Kidney (tissue), 14 donors: ENCODE measurements around the gene LSM14A. TPM values are rescaled to one million over a fixed set of nuclear protein-coding genes. Genes with fewer than 3 reads are reported as not detected.

Experiments
- DNase-seq, 5 donors: peaks; one replicate each; pipeline ENCODE4 v3.0.0-alpha.2; 2013 to 2020
- FAIRE-seq: peaks from 2 replicates; lab custom pipeline; 2012; peaks lifted over from hg19 to GRCh38; lab: Jason Lieb, UNC
- H3K27ac ChIP-seq, 2 donors: one replicate each; pipeline ENCODE4 v1.7.0; 2013; ENCODE audit warnings: low read depth in 2 of 2, low read length in 2 of 2, inconsistent platforms in 1 of 2
- H3K27me3 ChIP-seq: one replicate; pipeline ENCODE4 v1.7.1; 2013; ENCODE audit warnings: low read length, inconsistent platforms; ENCODE audit not compliant: control insufficient read depth, insufficient read depth
- H3K36me3 ChIP-seq, 3 donors: one replicate each; pipeline versions ENCODE4 v1.7.0 to v1.7.1; 2013; ENCODE audit warnings: low read length in 3 of 3, control low read depth in 1 of 3, inconsistent platforms in 1 of 3; ENCODE audit not compliant: insufficient read depth in 3 of 3, control insufficient read depth in 2 of 3
- H3K4me1 ChIP-seq, 3 donors: one replicate each; pipeline versions ENCODE4 v1.7.0 to v1.7.1; 2013; ENCODE audit warnings: low read length in 3 of 3, inconsistent platforms in 1 of 3, low read depth in 1 of 3; ENCODE audit not compliant: control insufficient read depth in 2 of 3, insufficient read depth in 2 of 3
- H3K4me3 ChIP-seq, 3 donors: one replicate each; pipeline versions ENCODE4 v1.7.0 to v1.8.1; 2013; ENCODE audit warnings: low read length in 3 of 3, control low read depth in 1 of 3, inconsistent platforms in 1 of 3
- H3K9ac ChIP-seq, 3 donors: one replicate each; pipeline versions ENCODE4 v1.7.0 to v1.7.1; 2013; ENCODE audit warnings: low read length in 3 of 3, control low read depth in 1 of 3, inconsistent platforms in 1 of 3
- H3K9me3 ChIP-seq, 3 donors: one replicate each; pipeline versions ENCODE4 v1.7.0 to v1.7.1; 2013; ENCODE audit warnings: low read length in 3 of 3, control low read depth in 1 of 3, inconsistent platforms in 1 of 3; ENCODE audit not compliant: control insufficient read depth in 2 of 3, insufficient read depth in 1 of 3
- CTCF ChIP-seq: IDR thresholded peaks from 3 replicates; pipeline ENCODE4 v1.5.1; 2012; ENCODE audit warnings: mild to moderate bottlenecking, moderate library complexity, borderline replicate concordance; ENCODE audit not compliant: insufficient read depth; ENCODE audit errors: extremely low read depth
- intact Hi-C: fragments of 100-400 bp; cut with DNase I; formaldehyde crosslinking; loops from one replicate; pipeline ENCODE4 v1.11.1; 2022
- polyA plus RNA-seq: library from polyadenylated mRNA; stranded (reverse); fragments of 350-450 nt; fragmentation: Illumina TruSeq; extraction: RNeasy Lipid Tissue Mini Kit (QIAGEN cat#74804); gene quantifications from one replicate; pipeline ENCODE4 v1.2.3, GENCODE V29; 2014; ENCODE audit warnings: low read depth, low replicate concordance; ENCODE audit not compliant: insufficient read depth
- total RNA-seq: library from RNA; stranded (reverse); fragmentation: NEBNext Ultra II Directional; extraction: Animal tissue kit (Norgen Biotek cat#: 25700); gene quantifications from one replicate; pipeline ENCODE4 v1.2.1, GENCODE V29; 2021
- donor health status: control.
- donor health status: control.
- donor health status: control.
- donor health status: control.
- donor health status: control.
- donor health status: DM: yes; HTN: yes; CAD: no.
- donor health status: Normal renal cell carcinoma (clear cell type).

Gene LSM14A
- total and polyA plus RNA-seq, 2 donors from 2014 or later = 49.3 to 114 TPM

DNA sequence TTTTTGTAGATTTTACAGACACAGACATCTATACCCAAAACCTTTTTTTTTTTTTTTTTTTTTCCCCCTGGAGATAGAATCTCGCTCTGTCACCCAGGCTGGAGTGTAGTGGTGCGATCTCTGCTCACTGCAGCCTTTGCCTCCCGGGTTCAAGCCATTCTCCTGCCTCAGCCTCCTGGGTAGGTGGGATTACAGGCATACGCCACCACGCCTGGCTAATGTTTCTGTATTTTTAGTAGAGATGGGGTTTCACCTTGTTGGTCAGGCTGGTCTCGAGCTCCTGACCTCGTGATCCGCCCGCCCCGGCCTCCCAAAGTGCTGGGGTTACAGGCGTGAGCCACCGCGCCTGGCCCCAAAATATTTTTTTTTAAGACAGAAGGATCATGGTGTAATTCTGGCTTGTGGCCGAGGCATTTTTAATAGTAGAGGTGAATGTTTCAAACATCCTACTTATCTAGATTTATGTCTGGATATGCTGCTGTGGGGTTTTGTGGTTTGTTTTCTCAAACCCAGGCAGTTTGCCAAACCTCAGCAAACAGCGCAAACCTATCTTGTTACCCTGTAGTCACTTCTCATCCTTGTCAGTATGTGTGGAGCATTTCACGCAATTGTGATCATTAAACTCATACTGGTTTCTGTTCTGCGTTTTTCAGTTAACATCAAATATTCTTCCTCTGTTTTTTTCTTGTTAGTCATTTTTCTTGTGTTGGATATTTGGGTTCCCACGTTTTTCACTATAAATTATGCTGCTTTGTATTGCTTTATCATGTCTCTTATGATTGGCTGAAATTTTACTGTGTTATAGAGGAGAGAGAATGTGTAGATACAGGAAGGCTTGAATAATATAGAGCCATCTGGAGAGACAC lies 45.9 kb downstream of the LSM14A start:
- no peaks in the 10 kb centered on the region for H3K4me1 ChIP-seq
- no peak overlapping the region for H3K9ac ChIP-seq
- H3K27ac ChIP-seq = no peak overlapping the region
- DNase-seq (peak in 2 of 5 donors; percentile 47 to 76), FAIRE-seq (no peak)
- no peak for TF ChIP-seq CTCF
- intact Hi-C loops = no loop called here
- peaks cover 12 to 25% (median 18%) of the 10 kb centered on the region in 3 donors for H3K36me3 ChIP-seq
- no peak overlapping the region for H3K4me3 ChIP-seq
- H3K9me3 ChIP-seq = no peaks in the 10 kb centered on the region
- no peaks in the 10 kb centered on the region for H3K27me3 ChIP-seq

DNA sequence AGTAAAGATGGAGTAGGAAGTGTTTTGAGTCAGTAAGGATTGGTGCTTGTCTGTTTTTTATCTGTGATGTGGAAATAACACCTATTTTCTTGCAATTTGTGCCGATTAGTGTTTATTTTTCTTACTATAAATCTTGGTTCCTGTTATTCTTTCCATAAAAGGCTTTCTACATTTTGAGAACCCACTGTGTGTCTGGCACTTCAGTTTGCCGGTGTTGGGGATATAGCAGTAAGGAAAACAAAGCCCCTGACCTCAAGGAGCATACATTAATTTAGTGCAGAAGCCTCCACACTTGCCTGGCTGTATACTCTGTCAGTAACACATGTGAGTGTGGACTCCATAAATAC lies 46.5 kb downstream of the LSM14A start:
- Histone ChIP-seq H3K4me1 (no peaks in the 10 kb centered on the region), H3K9me3 (no peaks in the 10 kb centered on the region), H3K36me3 (peaks cover 15 to 30% (median 24%) of the 10 kb centered on the region in 3 donors), H3K4me3 (no peak overlapping the region), H3K27me3 (no peaks in the 10 kb centered on the region), H3K27ac (no peak overlapping the region), H3K9ac (no peak overlapping the region)
- DNase-seq (no peak), FAIRE-seq (no peak)
- no peak for TF ChIP-seq CTCF
- intact Hi-C loops = no loop called here

- no peak for FAIRE-seq
- Histone ChIP-seq H3K27ac (no peak overlapping the region), H3K9me3 (no peaks in the 10 kb centered on the region), H3K36me3 (peaks cover 26 to 48% (median 36%) of the 10 kb centered on the region in 3 donors), H3K4me1 (no peaks in the 10 kb centered on the region), H3K9ac (no peak overlapping the region), H3K4me3 (no peak overlapping the region), H3K27me3 (no peaks in the 10 kb centered on the region)
- DNase-seq = peak in 3 of 5 donors; percentile 54 to 80 (median 64)
- TF ChIP-seq CTCF = peak; percentile 60
- intact Hi-C loops = no loop called here
These were observed 48.3 kb downstream of the LSM14A start for GRCh38 chr19:34220472-34221063.
